Activated gamma-delta T cell (primary cell): Measurements from ENCODE around the gene BCKDHB.
"Not testable (repeated sequence)": the region's sequence is repeated elsewhere in the genome, so short reads cannot be mapped to it uniquely, and the experiment has no call there.

Experiments
- DNase-seq: peaks from one replicate; lab custom pipeline; 2025; lab: John Stamatoyannopoulos, UW

BCKDHB gene

DNA sequence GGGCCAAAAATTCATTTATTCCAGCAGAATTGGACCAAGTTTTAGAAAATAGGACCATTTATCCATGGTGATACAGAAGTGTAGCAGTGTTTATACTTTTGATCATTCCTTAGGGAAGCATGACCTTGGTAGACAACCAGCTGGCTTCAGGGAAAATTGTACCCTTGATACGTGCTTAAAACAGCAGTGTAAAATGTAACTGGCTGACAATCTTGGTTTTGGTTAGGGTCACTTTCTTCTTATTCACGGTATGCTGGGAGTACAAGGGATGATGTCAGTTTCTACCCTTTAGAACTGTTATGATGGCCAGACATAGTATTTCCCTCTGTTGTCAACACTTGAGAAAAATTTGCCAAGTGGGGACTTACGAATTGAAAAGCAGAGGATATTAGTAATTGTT, 157.1 kb downstream of the BCKDHB start:
- no peak for DNase-seq

DNA sequence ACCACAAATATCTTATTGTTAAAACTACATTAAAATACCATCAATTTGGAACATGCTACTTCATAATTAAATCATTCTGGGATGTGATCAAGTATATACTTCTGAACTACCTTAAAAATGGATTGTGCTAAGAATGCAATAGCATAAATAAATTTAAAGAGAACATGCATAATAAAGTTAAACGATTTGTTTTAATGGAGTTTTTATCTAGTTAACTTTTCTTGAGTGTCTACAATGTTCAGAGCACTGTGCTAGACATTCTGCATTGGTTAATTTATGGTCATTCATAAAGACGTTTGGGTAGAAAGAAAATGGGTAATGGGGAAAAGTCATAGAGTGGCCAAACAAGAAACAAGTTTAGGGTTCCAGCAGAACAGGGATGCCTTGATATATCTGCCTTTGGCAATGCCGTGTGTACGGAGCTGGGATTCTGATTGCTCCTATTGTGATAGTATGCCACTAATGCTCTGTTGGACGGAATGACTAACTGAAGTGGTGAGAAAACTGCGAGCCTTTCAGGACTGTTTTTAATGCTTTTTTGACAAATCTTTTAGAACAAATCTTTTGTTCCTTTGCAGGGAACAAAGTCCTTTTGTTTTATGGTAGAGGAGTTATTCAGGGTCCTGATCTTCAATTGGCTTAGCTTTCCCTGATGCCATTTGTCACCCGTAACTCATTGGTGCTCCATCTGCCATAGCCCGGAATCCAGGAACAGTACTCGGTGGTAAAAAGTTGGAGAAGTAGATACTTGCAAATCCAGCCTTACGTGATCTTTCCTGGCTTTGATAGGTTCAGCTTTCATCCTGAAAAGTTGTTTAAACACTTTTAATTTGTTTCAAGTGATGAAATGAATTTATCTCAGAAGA, 162.6 kb downstream of the BCKDHB start:
- DNase-seq = no peak

DNA sequence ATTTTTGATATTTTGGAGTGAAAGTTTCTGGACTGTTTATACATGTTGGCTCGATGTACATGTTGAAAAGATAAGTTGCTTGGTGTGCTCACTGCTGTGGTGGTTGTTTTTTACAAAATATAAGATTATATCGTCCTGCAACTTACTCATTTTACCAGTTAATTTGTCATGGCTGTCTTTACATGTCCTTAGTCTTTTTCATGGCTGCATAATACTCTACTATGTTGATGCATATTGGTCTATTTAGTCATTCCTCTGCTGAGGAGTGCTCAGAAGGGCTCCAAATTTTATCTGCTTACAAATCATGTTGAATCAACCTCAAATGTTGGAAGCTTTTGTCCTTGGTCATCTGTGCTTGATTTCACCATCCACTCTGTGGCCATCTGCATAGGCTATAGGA, 164.6 kb downstream of the BCKDHB start:
- DNase-seq = no peak

DNA sequence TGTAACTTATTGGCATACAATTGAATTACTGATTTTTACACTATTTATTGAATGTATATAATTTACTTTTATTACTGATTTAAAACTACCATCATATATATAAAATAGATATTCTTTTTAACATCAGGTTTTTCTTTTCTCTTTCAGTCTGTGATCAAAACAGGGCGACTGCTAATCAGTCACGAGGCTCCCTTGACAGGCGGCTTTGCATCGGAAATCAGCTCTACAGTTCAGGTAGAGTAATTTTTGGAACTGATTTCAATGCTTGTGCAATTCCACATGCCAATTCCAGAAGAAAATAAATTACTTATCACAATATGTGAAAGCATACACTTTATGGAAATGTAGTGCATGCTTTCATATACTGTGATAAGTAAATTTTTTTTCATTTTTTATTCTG, 166.5 kb downstream of the BCKDHB start:
- no peak for DNase-seq

DNA sequence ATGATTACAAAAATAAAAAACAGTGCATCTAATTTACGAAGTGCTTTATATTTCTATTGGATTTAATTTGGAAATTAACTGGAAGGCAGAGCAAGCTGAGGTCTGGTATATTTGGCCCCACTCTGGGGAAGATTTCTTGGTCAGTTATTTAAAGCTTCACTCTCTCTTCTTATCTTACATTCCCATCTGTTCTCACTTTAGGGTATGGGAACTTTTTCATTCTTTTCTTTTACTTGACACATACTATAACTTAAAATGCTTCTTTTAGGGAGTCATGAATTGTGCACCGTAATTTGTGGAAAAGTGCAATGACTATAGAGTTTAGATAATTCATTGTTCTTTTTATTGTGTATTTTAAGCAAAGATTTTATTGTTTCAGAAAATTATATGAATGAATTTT, 170.4 kb downstream of the BCKDHB start:
- no peak for DNase-seq

DNA sequence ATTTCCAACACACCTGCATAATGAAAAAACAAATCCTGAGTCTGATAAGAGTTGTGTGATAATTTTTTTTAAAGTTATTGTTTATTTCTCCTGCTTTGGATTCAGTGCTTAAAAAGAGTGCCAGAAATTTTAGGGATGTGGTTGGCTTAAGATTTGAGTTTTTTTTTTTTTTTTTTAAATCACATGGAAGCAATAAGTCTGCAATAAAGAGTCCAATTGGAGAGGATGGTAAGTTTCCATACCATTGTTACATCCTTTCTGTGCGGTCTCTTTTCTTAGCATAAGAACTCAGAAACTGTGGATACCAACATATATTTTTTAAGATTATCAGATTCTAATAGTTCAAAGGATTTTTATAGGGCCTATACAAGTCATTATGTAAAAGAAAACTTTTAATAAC, 171.0 kb downstream of the BCKDHB start:
- no peak for DNase-seq

DNA sequence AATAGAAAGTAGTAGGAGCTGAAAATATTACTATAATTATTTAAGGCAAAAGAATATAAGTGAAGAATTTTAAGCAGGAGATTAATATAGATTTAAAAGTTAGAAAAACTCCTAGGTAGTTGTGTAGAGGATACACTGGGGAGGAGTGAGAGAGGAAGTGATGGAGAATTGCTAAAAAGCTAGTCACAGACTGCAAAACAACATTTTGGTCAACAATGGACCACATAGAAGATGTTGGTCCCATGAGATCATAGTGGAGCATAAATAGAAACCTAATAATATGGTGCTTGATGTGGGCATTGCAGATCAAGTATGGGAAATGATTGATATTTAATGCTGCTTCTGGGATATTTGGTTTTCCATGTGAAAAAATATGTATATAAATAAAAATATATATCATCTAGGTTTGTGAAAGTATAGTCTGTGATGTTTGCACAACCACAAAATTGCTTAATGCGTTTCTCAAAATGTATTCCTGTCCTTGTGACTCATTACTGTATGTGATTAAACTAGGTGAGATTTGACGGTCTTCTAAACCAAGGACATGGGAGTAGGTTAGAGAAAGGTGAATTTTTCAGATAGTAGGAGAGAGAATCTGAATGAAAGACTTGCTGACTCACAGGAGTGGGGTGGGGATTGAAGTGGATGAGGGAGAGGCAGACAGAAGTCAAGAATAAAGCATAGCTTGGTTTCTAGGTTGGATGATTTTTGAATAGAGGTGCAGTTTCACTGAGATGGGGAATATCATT, 174.0 kb downstream of the BCKDHB start:
- DNase-seq = no peak

DNA sequence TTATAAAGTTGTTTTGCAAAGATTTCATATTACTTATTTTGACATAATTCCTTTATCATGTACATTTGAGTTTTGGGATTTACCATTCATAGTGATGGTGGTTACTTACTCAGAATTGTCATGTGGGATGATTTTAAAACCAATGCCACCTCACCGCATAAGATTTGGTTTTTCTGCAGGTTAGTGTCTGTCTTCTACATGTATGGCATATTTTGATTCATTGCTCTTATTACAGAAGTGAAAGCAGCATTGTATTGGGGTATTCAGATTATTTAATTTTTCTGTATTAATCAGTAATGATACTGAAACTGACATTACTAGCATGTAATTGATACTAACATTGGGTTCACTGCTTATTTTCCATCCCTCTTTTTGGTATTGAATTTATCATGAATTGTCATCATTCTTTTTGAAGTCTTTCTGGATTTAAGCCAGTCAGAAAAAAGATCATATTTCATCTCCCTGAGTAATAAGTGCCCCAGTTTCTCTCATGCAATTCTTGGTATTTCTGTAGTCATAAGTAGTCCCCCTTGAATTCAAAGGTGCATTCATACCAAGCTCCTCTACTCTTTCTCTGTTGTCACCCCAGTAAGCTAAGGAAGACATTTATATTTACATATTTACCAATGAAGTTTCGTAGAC, 176.6 kb downstream of the BCKDHB start:
- DNase-seq = no peak

DNA sequence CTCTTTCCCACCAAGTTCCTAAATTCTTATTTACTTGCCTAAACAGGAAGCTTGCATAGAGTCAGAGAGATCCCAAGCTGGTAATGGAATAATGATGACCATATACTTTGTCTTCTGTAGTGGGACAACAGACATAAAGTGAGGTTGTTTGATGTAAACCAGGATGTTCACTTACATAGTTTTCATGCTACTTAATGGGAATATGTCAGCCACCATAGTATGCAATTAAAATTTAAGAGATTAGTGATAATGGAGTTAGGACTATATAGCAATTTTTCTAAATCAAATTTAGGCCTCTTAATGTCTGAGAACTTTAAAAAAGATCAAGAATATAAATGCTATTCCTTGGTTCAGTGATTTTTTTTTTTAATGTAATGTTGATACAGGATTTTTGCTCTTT, 180.6 kb downstream of the BCKDHB start:
- no peak for DNase-seq

DNA sequence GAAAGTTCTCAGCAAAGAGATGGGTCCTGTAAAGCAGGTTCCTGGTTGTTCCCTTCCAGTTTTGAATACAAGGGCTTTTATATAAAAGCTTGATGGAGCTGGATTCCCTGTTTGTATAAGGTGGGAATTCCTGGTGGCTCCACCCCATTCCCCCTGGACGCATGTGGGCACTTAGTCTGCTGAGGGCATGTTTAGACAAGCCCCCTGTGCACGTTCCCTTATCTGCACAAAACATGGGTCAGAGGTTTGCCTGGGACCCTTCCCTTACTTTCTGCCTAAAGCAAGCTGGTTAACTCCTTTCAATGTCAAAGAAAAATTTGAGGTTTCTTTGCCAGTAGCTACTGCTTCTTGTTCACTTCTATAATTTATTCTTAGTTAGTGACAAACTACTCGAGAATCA, 181.1 kb downstream of the BCKDHB start:
- no peak for DNase-seq

DNA sequence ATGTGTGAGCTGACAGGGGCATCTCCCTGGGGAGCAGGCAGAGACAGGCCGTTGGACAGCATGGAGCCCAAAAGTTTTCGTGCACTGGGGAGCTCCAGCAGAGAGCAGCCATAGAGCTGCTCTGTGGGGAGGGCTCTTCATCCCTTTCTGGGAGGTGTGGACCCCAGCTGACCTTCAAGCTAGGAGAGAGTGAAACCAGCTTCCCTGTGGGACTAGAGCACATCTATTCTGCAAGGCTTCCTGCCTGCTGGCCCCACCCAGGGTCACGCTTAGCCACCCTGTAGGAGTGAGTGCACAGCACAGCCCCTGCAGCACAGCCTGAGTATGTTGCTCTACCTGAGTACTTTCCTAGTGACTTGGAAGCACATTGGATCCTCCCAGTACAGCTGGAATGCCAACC, 183.3 kb downstream of the BCKDHB start:
- no peak for DNase-seq

DNA sequence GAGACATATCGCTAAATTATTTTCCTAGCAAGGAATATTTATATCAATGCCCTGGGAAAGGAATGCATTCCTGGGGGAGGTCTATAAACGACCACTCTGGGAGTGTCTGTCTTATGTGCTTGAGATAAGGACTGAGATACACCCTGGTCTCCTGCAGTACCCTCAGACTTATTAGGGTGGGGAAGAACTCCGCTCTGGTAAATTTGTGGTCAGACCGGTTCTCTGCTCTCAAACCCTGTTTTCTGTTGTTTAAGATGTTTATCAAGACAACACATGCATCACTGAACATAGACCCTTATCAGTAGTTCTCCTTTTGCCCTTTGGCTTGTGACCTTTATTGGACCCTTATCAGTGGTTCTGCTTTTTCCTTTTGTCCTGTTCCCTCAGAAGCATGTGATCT, 188.1 kb downstream of the BCKDHB start:
- DNase-seq = not testable (repeated sequence)

DNA sequence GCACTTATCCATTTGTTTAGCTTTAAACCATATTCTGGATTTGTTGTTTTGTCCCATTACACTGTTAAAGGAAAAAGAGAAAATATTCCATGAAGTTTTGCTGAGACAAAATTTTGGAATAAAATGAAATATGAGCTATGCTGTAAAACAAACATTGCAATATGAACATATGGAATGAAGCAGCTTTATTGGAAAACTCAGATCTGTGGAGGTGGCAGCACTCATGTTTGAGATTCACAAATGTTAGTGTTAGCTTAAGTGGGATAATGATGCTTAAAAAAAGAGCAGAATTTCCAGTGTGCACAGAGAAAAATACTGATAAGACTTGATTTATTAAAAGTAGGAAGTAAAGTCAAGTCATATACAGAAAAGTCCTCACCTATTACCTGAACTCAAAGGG, 196.2 kb downstream of the BCKDHB start:
- no peak for DNase-seq

DNA sequence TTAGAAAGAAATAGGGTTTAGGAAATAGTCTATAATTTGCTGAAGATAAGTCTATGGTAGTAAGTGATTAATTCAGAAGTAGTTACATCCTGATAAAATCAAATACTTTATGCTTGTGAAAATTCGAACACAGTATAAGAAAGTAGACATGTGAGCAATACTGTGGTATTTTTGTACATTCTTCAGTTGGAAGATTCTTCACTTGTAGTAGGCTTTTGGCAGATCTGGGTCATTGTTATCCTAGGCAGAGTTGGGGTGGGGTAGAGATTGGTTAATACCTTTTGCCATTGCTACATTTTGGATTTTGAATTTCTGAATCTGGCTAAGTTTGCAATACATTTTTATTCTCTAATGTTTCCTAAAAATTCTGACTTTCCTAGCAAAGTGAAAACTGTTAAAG, 197.5 kb downstream of the BCKDHB start:
- no peak for DNase-seq

DNA sequence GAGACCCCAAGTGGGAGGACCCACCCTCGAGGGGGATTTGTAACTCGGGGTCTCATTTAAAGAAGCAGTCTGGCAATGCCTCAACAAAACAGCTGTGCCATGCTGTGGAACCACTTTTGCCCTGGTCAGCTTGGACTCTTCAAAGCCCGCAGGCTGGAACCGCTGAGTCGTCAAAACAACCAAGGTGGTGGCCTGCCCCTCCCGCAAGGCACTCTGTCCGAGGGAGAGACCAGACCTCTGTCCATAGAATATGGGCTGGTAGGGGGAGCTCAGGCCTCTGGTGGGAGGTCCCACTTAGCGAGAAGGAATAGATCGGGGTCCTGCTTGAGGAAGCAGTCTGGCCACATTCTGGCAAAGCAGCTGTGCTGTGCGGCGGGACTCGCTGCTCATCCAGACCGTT, 208.1 kb downstream of the BCKDHB start:
- DNase-seq = no peak

DNA sequence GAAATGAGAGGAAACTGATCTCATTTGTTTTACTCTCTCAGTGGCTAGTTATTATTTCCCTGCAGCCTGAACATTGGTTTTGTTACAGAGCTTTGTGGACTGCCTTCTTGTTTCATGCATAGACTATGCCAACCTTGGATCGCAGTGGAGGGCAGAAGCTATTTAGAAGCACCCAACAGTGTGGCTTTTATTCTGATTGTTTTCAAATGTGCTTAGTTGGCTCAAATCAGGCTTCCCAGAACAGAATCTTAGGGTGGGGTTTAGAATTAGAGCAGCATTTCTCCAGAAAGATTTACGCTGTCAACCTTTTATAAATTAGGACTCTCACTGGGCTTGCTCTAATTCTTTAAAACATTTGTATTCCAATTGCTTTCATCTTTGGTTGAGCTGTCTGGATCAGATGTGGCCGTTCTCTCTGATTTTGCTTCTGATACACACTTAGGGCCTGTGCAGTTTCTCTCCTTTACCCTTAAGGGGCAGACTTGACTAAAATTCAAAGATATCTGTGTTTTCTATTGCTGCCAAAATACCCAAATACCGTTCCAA, 210.3 kb downstream of the BCKDHB start:
- no peak for DNase-seq

DNA sequence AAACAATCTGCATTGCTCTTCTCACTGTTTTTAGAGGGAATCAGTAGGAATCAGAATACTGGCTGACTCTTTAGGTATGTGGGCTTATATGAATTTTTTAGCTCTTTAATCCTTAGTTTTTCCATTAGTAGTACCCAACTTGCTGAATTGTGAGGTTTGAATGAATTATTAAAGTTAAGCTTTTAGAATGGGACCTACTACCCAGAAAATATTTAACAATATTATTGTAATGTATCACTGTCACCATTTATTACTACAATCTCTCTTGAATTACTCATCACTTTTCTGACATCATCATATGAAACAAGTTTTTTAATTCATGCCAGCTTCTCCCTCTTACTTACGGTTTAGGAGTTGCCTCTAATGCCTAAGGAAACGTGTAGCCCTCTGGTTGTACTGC, 212.7 kb downstream of the BCKDHB start:
- DNase-seq = no peak

DNA sequence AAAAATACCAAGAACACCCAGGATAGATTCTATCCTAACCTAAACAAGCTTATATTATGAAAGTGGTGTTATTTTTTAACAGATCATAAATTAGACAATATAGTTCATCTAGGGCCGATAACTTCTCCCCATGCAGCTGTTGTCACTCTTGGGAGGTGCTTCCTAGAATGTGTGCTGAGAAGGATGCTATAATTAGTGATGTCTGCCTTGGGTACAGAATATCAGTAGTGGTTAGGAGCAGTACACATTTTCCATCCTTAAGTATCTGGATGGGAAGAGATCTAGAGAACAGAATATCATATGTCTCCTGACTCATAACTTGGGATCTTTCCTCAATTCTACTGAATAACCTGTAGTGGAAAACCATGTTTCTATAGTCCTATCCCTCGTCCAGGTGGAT, 214.5 kb downstream of the BCKDHB start:
- DNase-seq = no peak

DNA sequence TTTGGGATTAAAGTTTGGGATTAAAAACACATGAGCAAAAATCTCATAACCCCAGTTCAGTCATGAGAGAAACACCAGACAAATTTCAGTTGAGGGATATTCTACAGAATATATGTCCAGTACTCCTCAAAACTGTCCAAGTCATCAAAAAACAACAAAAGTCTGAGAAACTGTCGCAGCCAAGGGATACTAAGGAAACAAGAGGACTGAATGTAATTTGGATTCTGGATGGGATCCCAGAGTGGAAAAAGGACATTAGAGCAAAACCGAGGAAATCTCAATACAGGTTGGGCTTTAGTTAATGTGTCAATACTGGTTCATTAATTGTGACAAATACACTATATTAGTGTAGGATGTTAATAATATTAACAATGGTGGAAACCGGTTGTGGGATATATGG, 219.3 kb downstream of the BCKDHB start:
- no peak for DNase-seq

DNA sequence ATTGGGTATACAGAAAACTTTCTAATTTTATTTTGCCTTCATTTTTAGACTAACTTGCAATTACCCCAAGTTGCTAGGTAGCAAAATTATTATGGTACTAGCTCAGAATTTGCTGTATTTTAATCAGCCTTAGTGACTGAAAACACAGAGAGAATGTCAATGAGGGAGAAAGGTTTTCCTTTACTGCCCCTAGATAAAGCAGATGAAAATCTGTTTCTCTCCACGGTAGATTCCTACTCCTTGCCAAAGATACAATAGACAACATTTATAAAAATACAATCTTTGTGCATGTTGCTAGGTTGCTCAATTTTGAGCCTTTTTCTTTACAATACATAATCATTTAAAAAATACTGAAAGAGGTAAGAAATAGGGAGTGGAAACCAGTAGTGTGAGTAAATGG, 222.2 kb downstream of the BCKDHB start:
- no peak for DNase-seq

DNA sequence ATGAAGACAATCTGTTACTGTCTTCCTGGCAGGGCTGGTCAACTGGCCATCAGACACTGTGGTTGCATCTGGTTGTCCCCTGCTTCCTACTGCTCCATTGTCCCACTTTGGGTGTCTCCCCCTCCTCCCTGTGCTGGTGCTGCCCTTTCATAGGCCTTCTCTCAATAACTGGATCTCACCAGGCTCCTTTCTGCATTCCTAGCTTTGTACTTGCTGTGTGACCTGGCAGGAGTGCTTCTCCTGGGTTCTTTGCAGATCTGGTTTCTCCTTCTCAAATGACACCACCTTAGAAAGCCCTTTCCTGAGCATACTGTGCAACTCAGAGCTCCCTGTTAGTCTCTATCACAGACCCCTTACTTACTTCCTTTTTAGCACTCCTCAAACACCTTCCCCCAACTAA, 223.0 kb downstream of the BCKDHB start:
- DNase-seq = no peak

DNA sequence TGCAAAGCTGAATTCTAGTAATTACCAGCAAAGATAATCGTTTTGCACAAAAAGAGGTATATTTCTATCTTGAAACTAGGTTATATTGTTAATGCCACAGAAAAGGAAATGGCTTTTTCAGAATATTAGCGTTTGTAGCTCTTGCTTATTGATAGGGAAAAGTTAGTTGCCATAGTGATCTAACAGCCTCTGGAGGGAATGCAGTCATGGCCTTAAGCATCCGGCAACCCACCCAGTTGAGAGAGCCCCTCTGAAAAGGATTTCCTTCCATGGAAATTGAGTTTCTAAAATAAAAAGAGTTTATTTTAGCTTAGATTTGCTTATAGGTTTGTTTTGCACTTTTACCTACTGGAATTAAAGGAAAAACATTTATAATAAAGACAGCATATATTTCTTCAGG, 224.5 kb downstream of the BCKDHB start:
- no peak for DNase-seq

DNA sequence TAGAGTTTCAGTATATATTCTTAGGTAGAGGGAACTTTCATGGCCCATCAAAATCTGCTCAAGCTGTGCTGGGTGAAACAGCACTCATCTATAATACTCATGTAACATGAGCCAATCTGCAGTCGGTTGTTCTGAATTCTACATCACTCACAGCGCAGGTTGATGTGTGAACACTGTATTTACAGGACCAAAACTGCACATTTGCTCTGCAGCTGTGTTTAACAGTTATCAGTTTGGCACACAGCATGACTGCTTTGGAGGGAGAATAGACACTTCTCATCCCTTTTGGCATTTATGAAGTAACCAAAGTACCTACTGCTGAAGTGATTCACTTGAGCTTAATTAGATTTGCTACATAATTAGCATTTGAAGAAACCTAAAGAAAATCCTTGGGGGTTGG, 225.1 kb downstream of the BCKDHB start:
- no peak for DNase-seq
